C4-2B (cell line): ENCODE data around the gene STAG3.
A peak's percentile ranks its signal among the peaks of the same experiment; 100 is the strongest.

Source experiments
- H3K27ac ChIP-seq: fragments of 450-650 bp; 2 replicates; pipeline ENCODE4 v1.5.1; 2017
- ZFX ChIP-seq: fragments of 450-650 bp; IDR thresholded peaks from 2 replicates; pipeline ENCODE4 v1.6.1; 2017
- TF ChIP-seq, protein P1 (sequence below): fragments of 450-650 bp; conservative IDR thresholded peaks from 2 replicates; pipeline ENCODE4 v1.5.1; 2017; ENCODE audit warnings: mild to moderate bottlenecking

Gene STAG3

DNA sequence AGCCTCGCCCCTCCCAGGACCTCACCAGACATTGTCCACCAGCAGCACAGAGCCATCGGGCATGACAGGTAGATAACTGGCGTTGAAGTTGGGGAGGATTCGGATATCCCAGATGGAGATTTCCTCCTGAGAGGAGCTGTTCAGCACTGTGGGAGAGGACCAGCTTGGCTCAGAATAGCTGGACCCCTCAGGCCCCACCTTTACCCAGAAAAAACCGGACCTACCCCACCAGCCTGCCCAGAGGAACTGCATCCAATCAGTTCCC, 20.7 kb upstream of the STAG3 start:
- H3K27ac ChIP-seq = no peak overlapping the region
- TF ChIP-seq ZFX = no peak
- TF ChIP-seq, protein P1, sequence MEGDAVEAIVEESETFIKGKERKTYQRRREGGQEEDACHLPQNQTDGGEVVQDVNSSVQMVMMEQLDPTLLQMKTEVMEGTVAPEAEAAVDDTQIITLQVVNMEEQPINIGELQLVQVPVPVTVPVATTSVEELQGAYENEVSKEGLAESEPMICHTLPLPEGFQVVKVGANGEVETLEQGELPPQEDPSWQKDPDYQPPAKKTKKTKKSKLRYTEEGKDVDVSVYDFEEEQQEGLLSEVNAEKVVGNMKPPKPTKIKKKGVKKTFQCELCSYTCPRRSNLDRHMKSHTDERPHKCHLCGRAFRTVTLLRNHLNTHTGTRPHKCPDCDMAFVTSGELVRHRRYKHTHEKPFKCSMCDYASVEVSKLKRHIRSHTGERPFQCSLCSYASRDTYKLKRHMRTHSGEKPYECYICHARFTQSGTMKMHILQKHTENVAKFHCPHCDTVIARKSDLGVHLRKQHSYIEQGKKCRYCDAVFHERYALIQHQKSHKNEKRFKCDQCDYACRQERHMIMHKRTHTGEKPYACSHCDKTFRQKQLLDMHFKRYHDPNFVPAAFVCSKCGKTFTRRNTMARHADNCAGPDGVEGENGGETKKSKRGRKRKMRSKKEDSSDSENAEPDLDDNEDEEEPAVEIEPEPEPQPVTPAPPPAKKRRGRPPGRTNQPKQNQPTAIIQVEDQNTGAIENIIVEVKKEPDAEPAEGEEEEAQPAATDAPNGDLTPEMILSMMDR = no peak

DNA sequence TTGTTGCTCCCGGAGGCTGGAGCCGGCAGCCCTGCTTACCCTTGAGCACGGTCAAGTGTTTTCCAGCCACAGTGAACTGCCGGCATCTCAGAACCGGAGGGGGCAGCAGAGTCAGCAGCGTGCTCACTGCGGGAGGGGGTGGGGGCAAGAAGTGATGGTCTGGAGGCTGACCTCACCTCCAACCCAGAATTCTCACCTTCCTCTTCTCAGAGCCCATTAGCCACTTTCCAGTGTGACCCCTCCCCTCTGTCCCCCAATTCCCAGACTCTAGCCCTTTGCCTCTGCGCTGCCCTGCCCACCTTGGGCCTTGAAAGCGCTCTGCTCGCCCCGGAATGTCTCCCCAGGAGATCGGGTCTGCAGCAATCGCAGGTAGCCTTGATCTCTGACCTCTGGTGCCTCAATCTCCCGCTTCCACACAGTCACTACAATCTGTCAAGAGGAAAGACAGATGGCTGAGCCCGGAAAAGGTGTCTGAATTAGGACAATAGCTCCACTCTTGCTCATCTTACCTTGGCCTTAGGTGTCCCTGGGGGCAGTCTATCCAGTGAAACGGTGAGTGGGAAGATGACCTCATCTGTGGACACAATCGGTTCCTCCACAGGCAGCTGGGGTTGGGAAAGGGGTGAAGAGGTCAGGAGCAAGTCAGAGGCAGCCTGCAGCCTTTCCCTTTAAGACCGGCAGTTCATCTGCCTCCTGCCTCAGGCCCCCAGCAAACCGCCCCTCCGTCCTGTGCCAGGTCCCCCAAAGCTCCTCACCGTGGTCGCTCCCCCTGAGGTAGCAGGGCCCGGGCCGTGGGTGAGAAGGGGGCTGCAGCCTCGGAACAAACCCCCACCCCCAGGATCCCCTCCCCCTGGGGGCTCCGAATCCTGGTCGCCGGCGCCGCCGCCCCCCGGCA, 20.1 kb upstream of the STAG3 start:
- TF ChIP-seq, protein P1 = no peak
- no peak for TF ChIP-seq ZFX
- H3K27ac ChIP-seq = peak overlapping the region; percentile 85

DNA sequence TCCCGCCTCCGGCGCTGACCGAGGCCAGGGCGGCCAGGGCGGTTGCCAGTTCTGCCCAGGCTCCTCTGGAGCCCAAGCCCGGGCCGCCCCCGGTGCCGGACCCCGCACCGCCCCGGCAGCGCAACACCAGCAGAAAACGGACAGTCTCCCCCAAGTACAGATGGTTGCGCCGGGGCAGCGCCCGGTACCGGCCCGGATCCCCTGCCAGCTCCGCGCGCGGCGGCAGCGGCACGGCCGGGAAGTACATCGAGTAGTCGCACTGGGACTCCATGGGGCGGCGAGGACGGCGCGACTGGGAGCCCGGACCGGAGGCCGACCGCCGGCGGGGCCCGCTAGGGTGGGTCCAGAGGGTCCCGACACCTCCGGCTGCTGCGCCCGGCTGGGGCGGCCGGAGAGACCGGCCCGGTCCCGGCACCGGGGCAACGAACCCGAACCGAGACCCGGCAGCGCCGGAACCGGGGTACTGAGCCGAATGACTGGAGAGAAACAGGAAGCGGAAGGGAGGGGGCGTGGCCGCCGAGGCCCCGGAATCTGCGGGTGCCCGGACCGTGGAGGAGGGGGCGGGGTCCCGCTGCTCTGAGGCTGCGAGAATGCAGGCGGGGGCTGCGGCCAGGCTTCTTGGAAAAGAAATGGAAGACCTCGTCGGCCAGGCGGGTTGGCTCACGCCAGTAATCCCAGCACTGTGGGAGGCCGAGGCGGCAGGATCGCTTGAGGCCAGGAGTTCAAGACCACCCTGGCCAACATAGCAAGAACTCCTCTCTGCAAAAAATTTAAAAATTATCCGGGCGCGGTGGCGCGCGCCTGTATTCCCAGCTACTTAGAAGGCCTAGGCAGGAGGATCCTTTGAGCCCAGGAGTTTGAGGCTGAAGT, 19.3 kb upstream of the STAG3 start, which contains the start of gene TRAPPC14:
TSS of gene TRAPPC14 (minus strand) at position 495 of the 870 bp plus-strand sequence. CDS start at position 271, 224 bp downstream.
- peak within 1 kb of the TSS; percentile 85 for H3K27ac ChIP-seq
- TF ChIP-seq ZFX = peak; percentile 74; the same call in 1 of the 2 replicates
- TF ChIP-seq, protein P1 = no peak

DNA sequence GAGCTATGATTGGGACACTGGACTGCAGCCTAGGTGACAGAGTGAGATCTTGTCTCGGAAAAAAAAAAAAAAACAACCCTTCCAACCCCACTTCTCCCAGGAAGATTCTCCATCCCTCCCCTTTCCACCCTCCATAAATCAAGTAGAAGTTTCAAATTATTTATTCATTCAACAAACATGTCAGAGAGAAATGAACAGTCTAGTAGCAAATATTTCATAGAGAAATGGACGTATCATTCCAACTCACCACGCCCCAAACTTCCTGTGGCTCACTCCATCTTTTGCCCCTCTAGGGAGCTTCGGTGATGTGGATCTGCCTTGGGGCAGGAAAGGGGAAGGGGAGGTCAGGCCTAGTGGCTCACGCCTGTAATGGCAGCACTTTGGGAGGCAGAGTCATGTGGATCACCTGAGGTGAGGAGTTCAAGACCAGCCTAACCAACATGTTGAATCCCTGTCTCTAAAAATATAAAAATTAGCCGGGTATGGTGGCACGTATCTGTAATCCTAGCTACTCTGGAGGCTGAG, 18.6 kb upstream of the STAG3 start:
- peak overlapping the region; percentile 85 for H3K27ac ChIP-seq
- TF ChIP-seq, protein P1 = no peak
- no peak for TF ChIP-seq ZFX

DNA sequence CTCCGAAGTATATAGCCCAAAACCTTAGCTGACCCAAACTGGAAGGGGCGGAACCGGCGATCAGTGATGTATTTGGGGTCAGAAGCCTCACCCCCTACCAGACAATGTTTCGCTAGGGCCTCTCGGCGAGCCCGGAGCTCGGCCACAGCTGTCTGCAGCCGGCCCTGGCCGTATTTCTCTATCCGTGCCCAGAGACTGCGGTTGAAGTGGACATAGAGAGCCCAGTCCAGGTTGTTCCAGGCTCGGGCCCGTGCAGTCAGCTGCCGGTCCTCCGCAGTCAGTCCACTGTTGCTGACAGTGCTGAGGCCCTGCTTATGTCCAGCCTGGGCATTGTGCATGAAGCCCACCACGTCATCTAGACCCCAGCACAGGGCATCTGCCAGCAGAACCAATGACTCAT, 17.7 kb upstream of the STAG3 start:
- TF ChIP-seq, protein P1 = no peak
- TF ChIP-seq ZFX = no peak
- no peak overlapping the region for H3K27ac ChIP-seq

DNA sequence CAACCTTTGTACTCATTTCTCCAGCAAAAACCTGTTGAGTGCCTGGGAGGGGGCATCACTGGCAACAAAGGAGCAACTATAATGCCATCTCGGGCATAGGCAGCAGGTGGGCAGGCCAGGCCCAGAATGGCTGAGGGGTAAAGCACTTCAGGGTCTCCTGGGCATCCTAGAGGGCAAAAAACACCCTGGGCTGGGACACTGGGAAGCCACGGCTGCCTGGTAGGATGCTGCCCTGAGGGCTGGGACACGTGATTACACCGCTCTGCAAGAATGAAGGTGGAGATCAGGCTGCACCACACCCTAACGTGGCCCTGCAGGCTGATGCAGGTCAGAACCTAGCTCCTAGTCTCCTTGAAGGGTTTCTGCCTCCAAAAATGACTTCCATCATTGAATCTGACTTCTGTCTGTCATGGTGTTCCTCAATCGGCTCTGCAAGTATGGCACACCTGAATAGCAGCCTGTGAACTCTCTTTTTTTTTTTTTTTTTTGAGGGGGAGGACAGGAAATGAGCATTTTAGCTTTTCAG, 14.6 kb upstream of the STAG3 start:
- TF ChIP-seq, protein P1 = no peak
- TF ChIP-seq ZFX = no peak
- no peak overlapping the region for H3K27ac ChIP-seq
